Erythroblast (primary cell): ENCODE measurements around the gene ANKRD44.

Experiments
- GATA1 ChIP-seq: IDR thresholded peaks from 2 replicates; pipeline ENCODE4 v1.6.1; 2011; ENCODE audit warnings: low read depth, mild to moderate bottlenecking, control low read depth, low read length, moderate library complexity
- POLR2A ChIP-seq: IDR thresholded peaks from 2 replicates; pipeline ENCODE4 v1.6.1; 2011; ENCODE audit warnings: mild to moderate bottlenecking, low read length

DNA sequence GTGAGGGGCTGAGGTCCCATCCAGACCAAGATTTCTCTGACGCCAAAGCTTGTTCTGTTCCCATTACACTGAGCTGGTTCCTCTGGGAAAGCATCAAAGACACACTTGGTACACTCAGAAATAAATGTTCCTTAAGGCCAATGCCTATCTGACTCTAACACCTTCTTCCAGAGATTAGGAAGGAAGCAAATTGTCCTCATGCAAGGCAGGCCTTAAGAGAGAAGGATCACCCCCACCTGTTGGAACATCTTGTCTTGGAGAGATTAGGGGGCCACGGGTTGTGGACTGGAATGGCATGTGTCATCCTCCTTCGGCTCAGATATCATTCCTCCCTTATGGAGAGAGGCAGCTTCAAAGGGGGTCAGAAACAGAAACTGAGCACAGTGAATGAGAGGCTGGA, 100.2 kb downstream of the ANKRD44 start:
- no peak for TF ChIP-seq POLR2A
- TF ChIP-seq GATA1 = no peak
